NB4 (cell line): ENCODE measurements around the gene NUDT4B.
"Not testable (repeated sequence)": the region's sequence is repeated elsewhere in the genome, so short reads cannot be mapped to it uniquely, and the experiment has no call there.

Experiments
- DNase-seq: peaks from one replicate; pipeline ENCODE4 v3.0.0; 2010; ENCODE audit warnings: low read depth
- H3K4me3 ChIP-seq: one replicate; pipeline ENCODE4 v1.5.1; 2011; ENCODE audit warnings: mild to moderate bottlenecking, low read depth, low read length, moderate library complexity

Gene NUDT4B

DNA sequence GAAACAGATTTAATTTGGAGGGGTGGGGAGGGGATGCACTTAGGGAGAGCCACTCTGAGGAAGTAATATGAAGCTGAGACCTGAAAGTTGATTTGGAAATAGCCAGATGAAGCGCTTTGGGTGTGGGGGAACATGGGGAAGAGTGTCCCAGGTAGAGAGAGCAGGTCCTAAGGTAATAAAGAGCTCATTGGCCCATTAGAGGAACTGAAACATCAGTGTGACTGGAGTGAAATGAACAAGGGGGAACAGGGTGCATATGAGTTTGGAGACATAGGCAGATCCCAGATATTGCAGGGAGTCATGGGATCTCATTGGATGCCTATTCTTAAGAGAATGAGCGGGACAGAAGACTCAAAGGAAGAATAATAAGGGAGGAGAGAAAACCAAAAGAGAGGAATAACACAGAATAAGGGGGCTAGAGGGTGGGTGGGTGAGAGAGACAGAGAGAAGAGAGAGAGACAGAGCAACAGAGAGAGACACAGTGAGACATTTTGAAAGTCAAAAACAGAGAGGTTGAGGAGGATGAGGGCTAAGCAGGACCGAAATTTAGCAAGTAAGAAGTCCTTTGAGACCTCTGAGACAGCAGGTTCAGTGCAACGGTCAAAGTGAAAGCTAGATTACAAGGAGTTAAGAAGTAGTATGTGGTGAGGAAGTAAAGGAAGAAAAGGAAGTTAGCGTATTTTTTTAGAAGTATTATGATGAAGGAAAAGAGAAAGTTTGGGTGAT, 14.8 kb upstream of the NUDT4B start:
- not testable (repeated sequence) for H3K4me3 ChIP-seq, DNase-seq

DNA sequence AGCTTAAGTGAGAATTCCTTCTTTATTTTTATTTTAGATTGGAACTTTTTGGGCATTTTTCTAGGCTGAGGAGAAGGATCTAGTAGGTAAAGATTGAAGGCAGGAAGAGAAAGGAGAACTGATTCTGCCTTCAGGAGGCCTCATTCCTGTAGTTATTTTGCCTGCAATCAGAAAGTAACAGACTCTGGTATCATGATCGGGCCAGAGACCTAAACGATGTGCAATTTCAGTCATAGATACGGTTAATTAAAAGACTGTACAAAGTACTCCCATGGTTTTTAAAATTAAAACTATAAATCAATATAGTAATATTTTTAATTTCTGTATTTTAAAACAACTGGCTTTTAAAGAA, 14.3 kb upstream of the NUDT4B start:
- not testable (repeated sequence) for H3K4me3 ChIP-seq, DNase-seq

DNA sequence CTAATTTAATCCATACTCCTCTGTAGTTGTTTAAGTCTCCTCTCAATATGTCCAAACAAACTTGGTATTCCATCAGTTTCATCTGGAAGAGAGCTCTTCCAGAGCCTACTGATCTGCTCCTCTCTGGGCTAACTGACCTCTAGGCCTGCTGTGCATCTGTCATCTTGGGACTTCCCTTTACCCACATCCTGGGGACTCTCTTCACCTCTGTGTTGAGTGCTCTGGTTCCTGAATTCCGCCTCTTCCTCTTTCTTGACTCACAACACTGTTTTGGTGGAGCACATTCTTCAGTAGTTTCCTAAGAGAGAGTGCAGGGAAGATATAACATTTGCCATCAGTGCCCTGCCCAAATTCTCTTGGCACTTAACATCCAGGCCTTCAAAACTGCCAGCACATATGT, 13.0 kb upstream of the NUDT4B start:
- not testable (repeated sequence) for H3K4me3 ChIP-seq, DNase-seq

DNA sequence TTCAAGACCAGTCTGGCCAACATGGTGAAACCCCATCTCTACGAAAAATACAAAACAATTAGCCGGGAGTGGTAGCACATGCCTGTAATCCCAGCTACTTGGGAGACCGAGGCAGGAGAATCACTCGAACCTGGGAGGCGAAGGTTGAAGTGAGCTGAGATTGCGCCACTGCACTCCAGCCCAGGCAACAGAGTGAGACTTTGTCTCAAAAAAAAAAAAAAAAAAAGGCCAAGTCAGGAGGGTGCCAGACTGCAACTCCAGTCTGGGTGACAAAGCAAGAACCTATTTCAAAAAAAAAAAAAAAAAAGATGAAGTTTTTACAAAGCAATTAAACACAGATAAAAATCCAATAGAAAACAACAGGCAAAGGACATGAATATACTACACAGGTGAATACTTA, 9.9 kb upstream of the NUDT4B start:
- not testable (repeated sequence) for H3K4me3 ChIP-seq, DNase-seq

DNA sequence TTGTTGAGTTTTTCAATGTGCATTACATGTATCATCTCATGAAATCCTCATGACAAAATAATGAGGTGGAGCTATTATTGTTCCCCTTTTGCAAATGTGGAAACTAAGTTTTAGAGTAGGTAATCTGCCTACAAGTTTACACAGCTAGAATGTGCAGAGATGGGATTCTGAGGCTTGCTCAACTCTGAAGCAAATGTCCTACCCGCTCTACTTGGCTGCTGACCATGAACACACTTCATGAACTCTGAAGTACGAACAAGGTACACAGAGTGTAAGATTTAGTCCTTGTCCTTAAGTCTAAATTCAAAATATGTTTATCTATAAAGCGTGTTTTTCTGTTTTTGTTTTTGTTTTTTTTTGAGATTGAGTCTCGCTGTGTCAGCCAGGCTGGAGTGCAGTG, 5.4 kb upstream of the NUDT4B start:
- DNase-seq = not testable (repeated sequence)

DNA sequence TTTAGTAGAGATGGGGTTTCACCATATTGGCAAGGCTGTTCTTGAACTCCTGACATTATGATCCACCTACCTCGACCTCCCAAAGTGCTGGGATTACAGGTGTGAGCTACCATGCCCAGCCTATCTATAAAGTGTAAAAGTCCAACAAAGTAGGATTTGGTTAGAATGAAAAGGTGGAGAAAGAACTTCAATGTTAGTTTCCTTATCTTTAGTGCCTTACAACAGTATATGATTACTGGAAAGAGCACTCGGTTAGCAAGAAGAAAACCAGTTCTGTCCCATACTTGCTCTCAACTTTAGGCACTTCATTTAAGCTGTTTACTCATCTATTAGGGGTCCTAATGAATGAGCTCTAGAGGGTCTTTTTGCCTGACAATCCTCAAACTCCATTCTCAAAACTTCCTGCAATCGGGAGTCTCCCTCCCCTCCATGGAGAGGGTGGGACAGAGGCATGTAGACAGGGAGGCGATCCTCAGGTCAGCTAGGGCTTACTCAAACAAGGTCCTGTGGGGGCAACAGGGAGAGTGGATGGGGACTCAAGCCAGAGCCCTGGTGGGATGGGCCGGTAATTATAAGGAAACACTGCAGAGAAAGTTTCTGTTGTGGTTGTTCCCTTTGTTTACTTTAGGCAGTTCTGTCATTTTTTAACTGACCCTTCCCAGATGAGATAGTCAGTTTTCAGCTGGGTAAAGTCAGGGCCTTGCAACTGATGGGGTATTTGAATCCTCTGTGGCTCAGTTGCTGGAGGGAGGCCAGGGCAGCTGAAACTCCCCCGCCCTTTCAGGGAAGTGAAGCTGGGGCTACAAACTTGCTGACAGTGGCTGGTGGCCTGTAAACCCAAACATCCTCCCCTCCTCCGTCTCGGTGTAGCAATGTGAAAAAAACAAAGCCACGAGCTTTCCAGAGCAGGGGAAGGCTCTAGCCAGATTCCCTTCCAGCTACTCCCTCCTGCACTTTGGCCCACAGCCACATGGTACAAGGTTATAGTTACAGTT, 4.6 kb upstream of the NUDT4B start:
- not testable (repeated sequence) for DNase-seq, H3K4me3 ChIP-seq

More for the DNA sequence above, 5.4 kb upstream of the NUDT4B start:
- not testable (repeated sequence) for H3K4me3 ChIP-seq

DNA sequence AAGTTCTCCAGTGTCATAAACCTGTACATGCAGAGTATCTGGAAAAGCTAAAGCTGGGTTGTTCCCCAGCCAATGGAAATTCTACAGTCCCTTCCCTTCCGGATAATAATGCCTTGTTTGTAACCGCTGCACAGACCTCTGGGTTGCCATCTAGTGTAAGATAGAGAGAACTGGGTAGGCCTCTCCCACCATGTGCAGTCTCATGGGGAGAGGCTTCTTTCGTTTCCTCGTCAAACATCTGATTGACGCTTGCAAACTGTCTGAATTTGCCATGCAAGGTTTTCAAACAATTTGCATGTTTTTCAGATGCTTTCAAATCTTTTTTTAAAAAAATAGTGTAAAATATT, 734 bp downstream of the NUDT4B start:
- H3K4me3 ChIP-seq, DNase-seq: not testable (repeated sequence)

DNA sequence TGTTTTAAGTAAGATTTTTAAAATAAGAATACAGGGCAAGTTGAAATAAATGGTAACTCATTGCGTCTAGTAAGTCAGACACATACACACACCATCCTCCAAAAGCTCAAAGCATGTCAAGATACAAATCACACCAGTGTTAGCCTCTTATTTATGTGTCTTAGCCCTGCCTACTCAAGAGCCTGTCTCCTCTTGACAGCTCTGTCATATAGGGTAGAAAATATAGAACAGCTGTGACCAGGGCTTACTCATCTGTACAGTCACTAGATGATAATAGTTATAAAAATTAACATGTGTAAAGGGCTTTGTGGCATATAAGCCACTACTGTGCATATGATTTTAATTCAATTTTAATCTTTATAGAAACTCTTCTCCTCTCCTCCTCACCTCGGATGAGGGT, 7.7 kb downstream of the NUDT4B start:
- H3K4me3 ChIP-seq, DNase-seq: not testable (repeated sequence)

DNA sequence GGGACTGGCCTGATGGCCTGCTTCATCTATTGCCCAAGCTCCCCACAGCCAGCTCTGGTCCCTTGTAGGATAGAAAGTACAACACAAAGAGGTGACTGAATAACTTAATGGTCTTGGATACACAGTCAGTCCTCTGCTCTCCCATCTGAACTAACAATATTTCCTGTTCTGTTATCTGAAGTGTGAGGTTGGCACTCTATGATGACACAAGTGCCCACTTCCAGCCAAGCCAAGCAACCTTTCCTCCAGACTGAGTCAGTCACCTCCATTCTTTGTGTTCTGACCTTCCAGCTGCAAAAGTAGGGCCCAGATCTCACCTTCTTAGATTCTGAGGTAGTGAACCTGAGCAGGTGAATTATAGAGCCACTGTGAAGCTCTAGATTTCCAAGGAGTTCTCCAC, 8.9 kb downstream of the NUDT4B start:
- H3K4me3 ChIP-seq, DNase-seq: not testable (repeated sequence)

DNA sequence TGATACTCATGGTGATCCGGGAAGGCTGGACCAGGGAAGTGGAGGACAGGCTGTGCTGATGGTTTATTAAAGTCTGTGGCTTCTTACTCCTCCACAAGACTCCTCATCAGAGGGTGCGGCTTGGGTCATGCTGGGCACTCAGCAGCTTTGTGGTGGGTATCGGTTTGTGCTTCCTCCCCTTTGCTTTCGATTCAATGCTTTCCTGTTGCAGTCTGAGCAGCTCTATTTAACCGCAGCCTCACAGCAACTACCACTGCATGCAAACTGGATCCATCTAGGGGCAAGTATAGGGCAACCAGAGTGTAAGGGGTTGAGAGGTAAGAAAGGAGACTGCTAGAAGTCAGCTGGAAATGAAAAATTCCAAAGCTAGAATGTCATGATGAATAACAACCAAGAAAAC, 9.8 kb downstream of the NUDT4B start:
- H3K4me3 ChIP-seq = not testable (repeated sequence)

DNA sequence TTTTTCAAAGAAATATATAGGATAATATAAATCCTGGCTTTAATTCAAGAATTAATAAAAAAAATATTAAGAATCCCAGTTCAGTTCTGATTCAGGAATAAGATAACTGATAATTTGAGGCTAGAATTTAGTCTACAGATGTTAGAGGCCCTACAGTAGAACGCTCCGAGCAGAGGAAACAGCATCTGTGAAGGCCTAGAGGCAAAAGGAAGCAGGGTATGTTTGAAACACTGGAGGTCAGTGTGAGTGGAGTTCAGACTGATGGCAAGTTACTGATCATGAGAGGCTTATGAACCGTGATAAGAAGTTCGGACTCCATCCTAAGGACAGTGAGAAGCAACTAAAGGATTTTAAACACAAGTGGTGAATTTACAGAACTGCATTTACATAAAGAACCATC, 10.4 kb downstream of the NUDT4B start:
- DNase-seq = not testable (repeated sequence)

More for the DNA sequence above, 9.8 kb downstream of the NUDT4B start:
- not testable (repeated sequence) for DNase-seq

DNA sequence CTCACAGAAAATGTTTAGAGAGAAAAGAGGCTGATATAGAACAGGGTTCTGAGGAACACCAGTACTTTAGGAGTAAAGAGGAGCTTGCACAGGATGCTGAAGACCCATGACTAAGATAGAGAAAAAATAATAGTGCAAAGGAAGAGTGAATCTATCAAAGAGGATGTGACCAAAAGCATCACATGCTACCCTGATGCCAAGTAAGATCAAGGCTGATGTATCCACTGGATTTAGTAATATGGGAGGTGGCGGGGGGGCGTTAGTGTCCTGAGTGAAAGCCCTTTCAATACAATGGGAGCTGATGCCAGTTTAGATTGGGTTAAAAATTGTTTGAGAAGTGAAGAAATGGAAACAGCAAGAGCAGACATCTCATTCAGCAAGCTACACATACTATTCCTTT, 11.2 kb downstream of the NUDT4B start:
- H3K4me3 ChIP-seq, DNase-seq: not testable (repeated sequence)

More for the DNA sequence above, 10.4 kb downstream of the NUDT4B start:
- not testable (repeated sequence) for H3K4me3 ChIP-seq

DNA sequence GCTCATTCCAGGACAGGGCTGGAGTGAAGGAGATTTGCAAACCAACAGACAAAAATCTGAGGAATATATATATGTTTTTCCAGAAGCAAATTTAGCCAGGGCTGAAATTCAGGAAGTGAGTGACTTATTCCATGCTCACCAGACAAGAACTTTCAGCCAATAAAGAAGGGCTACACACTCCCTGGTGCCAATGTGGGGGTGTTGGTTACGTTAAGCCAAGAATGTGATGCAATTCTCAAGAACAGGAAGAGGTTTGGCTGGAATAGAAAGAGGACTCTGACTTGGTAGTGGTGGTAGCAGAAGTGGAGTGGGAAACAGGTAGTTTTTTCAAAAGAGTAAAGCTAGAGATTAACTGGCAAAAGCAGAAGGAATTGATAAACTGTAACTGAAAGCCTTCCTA, 11.6 kb downstream of the NUDT4B start:
- DNase-seq, H3K4me3 ChIP-seq: not testable (repeated sequence)

DNA sequence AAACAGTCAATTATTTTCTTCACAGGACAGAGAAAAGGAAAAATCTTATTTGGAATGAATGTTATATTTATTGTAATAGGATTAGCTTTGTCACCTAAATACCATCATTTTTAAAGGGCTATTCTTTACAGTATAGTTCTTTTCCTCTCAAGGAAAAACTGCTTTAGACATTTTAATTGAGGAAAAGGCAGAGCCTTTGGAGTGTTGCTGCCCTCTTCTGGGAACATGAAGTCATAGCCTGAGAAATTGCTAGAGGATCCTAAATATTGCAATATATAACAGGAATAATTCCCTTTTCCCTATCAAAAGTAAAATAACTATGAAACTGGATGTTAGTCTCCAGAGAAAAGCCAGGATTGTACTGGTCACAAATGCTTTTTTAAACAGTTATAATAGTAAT, 12.8 kb downstream of the NUDT4B start:
- H3K4me3 ChIP-seq, DNase-seq: not testable (repeated sequence)

DNA sequence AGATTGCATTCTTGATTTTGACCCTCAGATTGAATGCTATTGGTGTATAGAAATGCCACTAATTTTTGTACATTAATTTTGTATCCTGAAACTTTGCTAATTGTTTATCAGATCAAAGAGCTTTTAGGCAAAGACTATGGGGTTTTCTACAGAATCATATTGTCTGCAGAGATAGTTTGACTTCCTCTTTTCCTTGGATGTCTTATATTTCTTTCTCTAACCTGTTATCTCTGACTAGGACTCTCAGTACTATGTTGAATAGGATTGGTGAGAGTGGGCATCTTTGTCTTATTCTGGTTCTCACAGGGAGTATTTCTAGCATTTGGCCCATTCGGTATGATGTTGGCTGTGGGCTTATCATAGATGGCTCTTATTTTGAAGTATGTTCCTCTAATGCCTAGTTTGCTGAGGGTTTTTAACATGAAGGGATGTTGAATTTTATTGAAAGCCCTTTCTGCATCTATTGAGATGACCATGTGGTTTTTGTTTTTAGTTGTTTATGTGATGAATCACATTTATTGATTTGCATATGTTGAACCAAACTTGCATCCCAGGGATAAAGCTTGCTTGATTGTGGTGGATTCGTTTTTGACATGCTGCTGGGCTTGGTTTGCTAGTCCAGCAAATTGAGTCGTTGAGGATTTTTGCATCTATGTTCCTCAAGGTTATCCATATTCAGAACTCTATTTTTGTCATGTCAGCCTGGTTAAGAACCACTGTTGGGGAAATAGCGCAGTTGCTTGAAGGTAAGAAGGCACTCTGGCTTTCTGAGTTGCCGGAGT, 16.9 kb downstream of the NUDT4B start:
- H3K4me3 ChIP-seq, DNase-seq: not testable (repeated sequence)

DNA sequence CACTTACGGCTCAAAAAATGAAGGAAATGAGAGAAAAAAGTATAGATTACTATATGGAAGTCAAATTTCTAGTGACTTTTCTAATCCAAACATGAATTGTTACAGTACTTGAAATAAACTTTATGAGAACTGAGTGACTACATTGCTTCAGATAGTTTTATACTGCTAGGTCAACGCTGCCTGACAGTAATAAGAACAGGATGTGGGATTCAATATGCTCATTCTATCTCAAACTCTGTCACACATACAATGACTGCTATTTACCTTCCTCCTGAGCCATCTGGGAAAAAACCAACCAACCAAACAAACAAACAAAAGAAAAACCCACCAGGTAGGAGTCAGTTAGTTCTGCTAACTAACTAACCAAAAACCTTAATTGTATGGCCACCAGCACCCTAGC, 20.0 kb downstream of the NUDT4B start:
- DNase-seq, H3K4me3 ChIP-seq: not testable (repeated sequence)

DNA sequence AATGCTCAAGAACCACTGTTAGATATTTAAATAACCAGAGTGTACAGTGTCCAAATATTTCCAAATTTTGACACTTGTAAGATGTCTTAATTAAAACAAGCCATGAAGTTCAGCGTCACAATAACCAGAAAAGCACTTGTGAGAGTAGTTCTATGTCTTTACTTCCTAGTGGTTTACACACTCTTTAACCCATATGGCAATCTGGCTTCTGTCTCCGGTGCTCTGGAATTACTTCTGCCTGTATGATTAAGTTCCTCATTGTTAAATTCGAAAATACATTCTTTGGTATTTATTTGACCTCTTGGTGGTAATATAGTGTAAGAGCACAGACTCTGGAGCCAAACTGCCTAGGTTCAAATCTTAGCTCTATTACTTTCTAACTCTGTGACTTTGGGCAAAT, 20.9 kb downstream of the NUDT4B start:
- not testable (repeated sequence) for DNase-seq

DNA sequence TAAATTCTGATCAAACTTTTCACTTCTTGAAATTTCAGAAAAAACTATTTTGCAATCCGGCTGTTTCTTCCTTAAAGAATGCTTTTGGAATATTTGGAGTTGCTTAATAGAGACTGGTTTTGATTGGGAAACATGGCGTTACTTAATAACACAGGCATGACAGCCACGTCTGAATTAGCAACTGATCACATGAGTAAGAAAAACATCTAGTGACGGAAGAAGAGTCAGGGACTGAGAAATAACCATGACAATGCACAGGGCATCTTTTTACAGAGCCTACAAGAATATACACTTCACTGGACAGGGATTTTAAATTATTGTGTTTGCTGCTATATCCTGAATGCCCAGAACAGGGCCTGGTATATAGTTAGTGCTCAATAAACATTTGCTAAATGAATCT, 25.1 kb downstream of the NUDT4B start:
- not testable (repeated sequence) for H3K4me3 ChIP-seq, DNase-seq

More for the DNA sequence above, 20.9 kb downstream of the NUDT4B start:
- not testable (repeated sequence) for H3K4me3 ChIP-seq

DNA sequence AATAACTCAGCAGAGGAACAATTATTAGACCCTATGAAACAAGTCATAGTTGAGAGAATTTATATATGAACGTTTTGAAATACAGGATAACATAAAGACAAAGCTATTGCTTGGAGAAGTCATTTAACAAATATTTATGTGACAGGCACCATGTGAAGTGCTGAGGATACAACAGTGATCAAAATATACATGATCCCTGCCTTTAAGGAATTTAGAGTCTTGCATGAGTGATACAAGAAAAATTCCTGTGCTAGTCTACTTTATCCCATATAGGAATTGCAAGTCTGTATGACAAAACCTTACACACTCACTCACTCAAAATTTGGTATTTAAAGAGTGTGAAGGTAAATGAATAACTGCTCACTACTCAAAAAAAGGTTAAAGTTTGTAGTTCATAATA, 25.5 kb downstream of the NUDT4B start:
- DNase-seq, H3K4me3 ChIP-seq: not testable (repeated sequence)
